ENCODE measurements around the gene STXBP6. TPM values are rescaled to one million over a fixed set of nuclear protein-coding genes. Genes with fewer than 3 reads are reported as not detected.
A peak's percentile ranks its signal among the peaks of the same experiment; 100 is the strongest.

The STXBP6 gene
- total and polyA plus RNA-seq, 10 of the 15 experiments (the other 5 are each of a cell fraction or from before 2014, with no cell fraction given): 1.2 to 47.3 (median 1.9) TPM

DNA sequence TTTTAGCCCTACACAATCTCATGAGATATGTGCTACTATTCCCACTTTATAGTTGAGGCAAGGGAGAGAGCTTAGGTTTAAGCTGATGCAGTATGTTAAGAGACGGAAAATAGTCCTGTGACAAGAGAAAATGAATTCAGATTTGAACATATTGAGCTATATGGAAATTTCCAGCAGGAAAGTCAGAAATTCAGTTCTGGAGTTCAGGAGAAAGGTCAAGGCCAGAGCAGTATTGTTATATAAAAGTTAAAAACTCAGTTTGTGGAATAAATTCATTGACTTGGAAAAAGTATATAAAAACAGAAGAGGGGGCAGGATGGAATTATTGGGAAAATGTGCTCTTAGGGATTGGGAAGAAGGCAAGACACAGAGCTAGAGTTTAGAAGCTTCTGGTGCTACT lies 248.9 kb downstream of the STXBP6 start:
- Histone ChIP-seq H3K79me2 (ENCODE audit: control insufficient read depth, insufficient read depth, low read length) (no peaks in the 10 kb centered on the region), H4K20me1 (ENCODE audit: control insufficient read depth, insufficient read depth) (no peaks in the 10 kb centered on the region), H3K9ac (ENCODE audit: control insufficient read depth, insufficient read depth, low read length) (no peak overlapping the region), H3K4me2 (ENCODE audit: control insufficient read depth, insufficient read depth) (no peak overlapping the region), H2AFZ (ENCODE audit: control insufficient read depth, low read depth, low read length) (no peak overlapping the region), H3K27ac (ENCODE audit: control insufficient read depth, insufficient read depth) (no peak overlapping the region), H3K4me3 (no peak overlapping the region), H3K9me3 (replicated peaks; ENCODE audit: control insufficient read depth, insufficient read depth, low read length) (no peaks in the 10 kb centered on the region), H3K36me3 (ENCODE audit: control insufficient read depth in 2 of 2, insufficient read depth in 2 of 2, low read length in 1 of 2) (no peaks in the 10 kb centered on the region), H3K4me1 (ENCODE audit: control insufficient read depth, insufficient read depth, low read length) (peaks cover 5% of the 10 kb centered on the region; the same call in 1 of the 2 replicates), H3K27me3 (replicated peaks in 1 of 2; ENCODE audit: control insufficient read depth in 2 of 2, insufficient read depth in 2 of 2, low read length in 1 of 2) (no peaks in the 10 kb centered on the region)
- CTCF ChIA-PET: interaction anchor here (0.7 to 12.9 kb wide), 5 partner anchors 9 to 352 kb away, joined by 3 to 188 read pairs (median 5); no protein-coding TSS in a partner anchor
- no peak for DNase-seq (ENCODE audit: low read depth, low spot score)
- SMC1A ChIA-PET (ENCODE audit: uncharacterized antibody, unreplicated experiment): interaction anchor here (0.8 to 13.5 kb wide), 6 partner anchors 15 to 332 kb away, joined by 3 to 217 read pairs (median 3); no protein-coding TSS in a partner anchor
- no peak for FAIRE-seq
- in situ Hi-C loops (cut with MboI) (no loop called here), intact Hi-C loops (cut with micrococcal nuclease; ENCODE audit: unreplicated experiment) (loop anchor here (5.0 to 10.0 kb wide), 2 partner anchors 64 to 144 kb away; no protein-coding TSS in a partner anchor)
- TF ChIP-seq RBBP5 (conservative IDR thresholded peaks at IDR 0.05) (no peak), STAT1 (conservative IDR thresholded peaks at IDR 0.05) (no peak), HDAC6 (IDR thresholded peaks at IDR 0.05; ENCODE audit: unreplicated experiment) (no peak)
- 11% methylated on average over 1 of the region's 1 CpG for WGBS (ENCODE audit: insufficient coverage, insufficient replicate concordance, low lambda C conversion rate, missing lambda C conversion rate)
- ATAC-seq: no peak
- no TSS peak for BruUV-seq (replicated peaks)
- RAD21 ChIA-PET (ENCODE audit: unreplicated experiment): interaction anchor here (0.9 to 2.1 kb wide), 4 partner anchors 9 to 108 kb away, joined by 3 to 8 read pairs (median 4); no protein-coding TSS in a partner anchor
- POLR2A ChIA-PET: no interaction called here

- Histone ChIP-seq H3K4me2 (ENCODE audit: control insufficient read depth, insufficient read depth) (no peak overlapping the region), H2AFZ (ENCODE audit: control insufficient read depth, low read depth, low read length) (no peak overlapping the region), H3K4me1 (ENCODE audit: control insufficient read depth, insufficient read depth, low read length) (peaks cover 5% of the 10 kb centered on the region; the same call in 1 of the 2 replicates), H3K27me3 (replicated peaks in 1 of 2; ENCODE audit: control insufficient read depth in 2 of 2, insufficient read depth in 2 of 2, low read length in 1 of 2) (no peaks in the 10 kb centered on the region), H3K9me3 (replicated peaks; ENCODE audit: control insufficient read depth, insufficient read depth, low read length) (no peaks in the 10 kb centered on the region), H3K9ac (ENCODE audit: control insufficient read depth, insufficient read depth, low read length) (no peak overlapping the region), H3K27ac (ENCODE audit: control insufficient read depth, insufficient read depth) (no peak overlapping the region), H4K20me1 (ENCODE audit: control insufficient read depth, insufficient read depth) (no peaks in the 10 kb centered on the region), H3K4me3 (no peak overlapping the region), H3K79me2 (ENCODE audit: control insufficient read depth, insufficient read depth, low read length) (no peaks in the 10 kb centered on the region), H3K36me3 (ENCODE audit: control insufficient read depth in 2 of 2, insufficient read depth in 2 of 2, low read length in 1 of 2) (no peaks in the 10 kb centered on the region)
- no TSS peak for BruUV-seq (replicated peaks)
- DNase-seq (ENCODE audit: low read depth, low spot score) (peak; percentile 15), FAIRE-seq (no peak), ATAC-seq (peak; percentile 93)
- TF ChIP-seq PBX3 (IDR thresholded peaks at IDR 0.05; ENCODE audit: insufficient replicate concordance, low read depth, low read length): no peak
- no peak for TF ChIP-seq MYB (IDR thresholded peaks at IDR 0.05; ENCODE audit: borderline replicate concordance, low read depth, low read length)
- TF ChIP-seq PML (IDR thresholded peaks at IDR 0.05; ENCODE audit: low read length): no peak
- TF ChIP-seq HDAC2 (IDR thresholded peaks at IDR 0.05): no peak
- peak; percentile 26; the same call in 1 of the 2 replicates for TF ChIP-seq SPI1 (IDR thresholded peaks at IDR 0.05; ENCODE audit: borderline replicate concordance, insufficient read depth, low read depth, low read length)
- TF ChIP-seq NRF1 (conservative IDR thresholded peaks at IDR 0.05; ENCODE audit: low read depth, low read length): no peak
- TF ChIP-seq MTA2 (IDR thresholded peaks at IDR 0.05; ENCODE audit: low read depth): peak; percentile 60; the same call in 1 of the 2 replicates
- TF ChIP-seq IKZF1 (conservative IDR thresholded peaks at IDR 0.05): 0 out of 2 replicates have a peak, but pooled peaks have one; percentile 19
- TF ChIP-seq IKZF2 (IDR thresholded peaks at IDR 0.05): 0 out of 4 replicates have a peak, but pooled peaks of 1 of the 2 experiments have one; percentile 15
- peak in 1 of 2 experiments; percentile 39; a peak in 1 of 4 replicates for TF ChIP-seq BHLHE40 (IDR thresholded peaks at IDR 0.05; ENCODE audit: borderline replicate concordance in 1 of 2, low read depth in 2 of 2, low read length in 1 of 2)
- TF ChIP-seq, protein P1, sequence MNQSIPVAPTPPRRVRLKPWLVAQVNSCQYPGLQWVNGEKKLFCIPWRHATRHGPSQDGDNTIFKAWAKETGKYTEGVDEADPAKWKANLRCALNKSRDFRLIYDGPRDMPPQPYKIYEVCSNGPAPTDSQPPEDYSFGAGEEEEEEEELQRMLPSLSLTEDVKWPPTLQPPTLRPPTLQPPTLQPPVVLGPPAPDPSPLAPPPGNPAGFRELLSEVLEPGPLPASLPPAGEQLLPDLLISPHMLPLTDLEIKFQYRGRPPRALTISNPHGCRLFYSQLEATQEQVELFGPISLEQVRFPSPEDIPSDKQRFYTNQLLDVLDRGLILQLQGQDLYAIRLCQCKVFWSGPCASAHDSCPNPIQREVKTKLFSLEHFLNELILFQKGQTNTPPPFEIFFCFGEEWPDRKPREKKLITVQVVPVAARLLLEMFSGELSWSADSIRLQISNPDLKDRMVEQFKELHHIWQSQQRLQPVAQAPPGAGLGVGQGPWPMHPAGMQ (IDR thresholded peaks at IDR 0.05; ENCODE audit: borderline replicate concordance): no peak
- ChIA-PET SMC1A (ENCODE audit: uncharacterized antibody, unreplicated experiment) (interaction anchor here (0.6 to 13.5 kb wide), 7 partner anchors 9 to 280 kb away, joined by 3 to 217 read pairs (median 3); no protein-coding TSS in a partner anchor), CTCF (interaction anchor here (0.7 to 12.9 kb wide), 5 partner anchors 11 to 334 kb away, joined by 3 to 188 read pairs (median 3); no protein-coding TSS in a partner anchor), POLR2A (interaction anchor here (0.5 kb wide), 1 partner anchor 324 kb away, joined by 3 read pairs; no protein-coding TSS in a partner anchor), RAD21 (ENCODE audit: unreplicated experiment) (interaction anchor here (1.1 to 2.1 kb wide), 2 partner anchors 89 to 93 kb away, joined by 3 to 8 read pairs; no protein-coding TSS in a partner anchor)
- in situ Hi-C loops (cut with MboI) (no loop called here), intact Hi-C loops (cut with micrococcal nuclease; ENCODE audit: unreplicated experiment) (no loop called here)
- WGBS (ENCODE audit: insufficient coverage, insufficient replicate concordance, low lambda C conversion rate, missing lambda C conversion rate): 32% methylated on average over 6 of the region's 6 CpGs
Observed at GRCh38 chr14:24798911-24799462, 251.0 kb downstream of the STXBP6 start.
